Measurements from ENCODE around the gene SYT13. TPM values are rescaled to one million over a fixed set of nuclear protein-coding genes. Genes with fewer than 3 reads are reported as not detected.

The SYT13 gene
- total RNA-seq, 1 experiment from 2014 or later = 9.4 TPM

DNA sequence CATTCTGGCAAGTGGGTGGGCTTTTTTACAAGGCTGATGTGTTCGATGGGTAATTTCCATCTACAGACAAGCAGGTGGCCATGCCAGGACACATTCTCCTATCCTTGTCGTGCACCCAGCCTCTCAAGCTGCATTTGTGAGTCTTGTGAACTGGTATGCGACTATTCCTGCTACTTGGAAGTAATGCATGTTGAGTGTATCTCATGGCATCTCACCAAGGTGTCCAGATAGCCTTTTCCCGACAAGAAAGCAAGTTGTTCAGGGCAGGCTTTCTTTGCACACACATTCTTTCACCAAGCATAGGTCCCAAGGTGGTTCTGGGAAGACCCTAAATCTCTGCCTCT lies 18.8 kb upstream of the SYT13 start:
- no peak for DNase-seq
- Histone ChIP-seq H3K4me1 (no peaks in the 10 kb centered on the region), H3K27me3 (replicated peaks; ENCODE audit: control insufficient read depth, insufficient read depth, low read length) (no peaks in the 10 kb centered on the region), H3K36me3 (ENCODE audit: control insufficient read depth, insufficient read depth, low read length) (no peaks in the 10 kb centered on the region), H3K4me3 (ENCODE audit: low read depth, low read length) (no peak overlapping the region), H3K9me3 (no peaks in the 10 kb centered on the region)
- ChIA-PET CTCF (no interaction called here), POLR2A (no interaction called here)
- TF ChIP-seq, protein P1, sequence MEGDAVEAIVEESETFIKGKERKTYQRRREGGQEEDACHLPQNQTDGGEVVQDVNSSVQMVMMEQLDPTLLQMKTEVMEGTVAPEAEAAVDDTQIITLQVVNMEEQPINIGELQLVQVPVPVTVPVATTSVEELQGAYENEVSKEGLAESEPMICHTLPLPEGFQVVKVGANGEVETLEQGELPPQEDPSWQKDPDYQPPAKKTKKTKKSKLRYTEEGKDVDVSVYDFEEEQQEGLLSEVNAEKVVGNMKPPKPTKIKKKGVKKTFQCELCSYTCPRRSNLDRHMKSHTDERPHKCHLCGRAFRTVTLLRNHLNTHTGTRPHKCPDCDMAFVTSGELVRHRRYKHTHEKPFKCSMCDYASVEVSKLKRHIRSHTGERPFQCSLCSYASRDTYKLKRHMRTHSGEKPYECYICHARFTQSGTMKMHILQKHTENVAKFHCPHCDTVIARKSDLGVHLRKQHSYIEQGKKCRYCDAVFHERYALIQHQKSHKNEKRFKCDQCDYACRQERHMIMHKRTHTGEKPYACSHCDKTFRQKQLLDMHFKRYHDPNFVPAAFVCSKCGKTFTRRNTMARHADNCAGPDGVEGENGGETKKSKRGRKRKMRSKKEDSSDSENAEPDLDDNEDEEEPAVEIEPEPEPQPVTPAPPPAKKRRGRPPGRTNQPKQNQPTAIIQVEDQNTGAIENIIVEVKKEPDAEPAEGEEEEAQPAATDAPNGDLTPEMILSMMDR (IDR thresholded peaks at IDR 0.05; ENCODE audit: insufficient read depth in 1 of 2, low read depth in 1 of 2, low read length in 1 of 2, severe bottlenecking in 1 of 2, unreplicated experiment in 1 of 2) = no peak
- Mint-ChIP-seq H3K27ac (ENCODE audit: unreplicated experiment) (no peak overlapping the region), H3K4me1 (ENCODE audit: low read depth, unreplicated experiment) (no peaks in the 10 kb centered on the region), H3K9me3 (ENCODE audit: unreplicated experiment) (no peaks in the 10 kb centered on the region), H3K4me3 (ENCODE audit: unreplicated experiment) (no peak overlapping the region), H3K27me3 (ENCODE audit: insufficient read depth, unreplicated experiment) (peaks cover 14% of the 10 kb centered on the region), H3K36me3 (ENCODE audit: insufficient read depth, unreplicated experiment) (no peaks in the 10 kb centered on the region)
- intact Hi-C loops (cut with micrococcal nuclease; ENCODE audit: unreplicated experiment) = no loop called here
- no TSS peak for BruUV-seq (replicated peaks)

DNA sequence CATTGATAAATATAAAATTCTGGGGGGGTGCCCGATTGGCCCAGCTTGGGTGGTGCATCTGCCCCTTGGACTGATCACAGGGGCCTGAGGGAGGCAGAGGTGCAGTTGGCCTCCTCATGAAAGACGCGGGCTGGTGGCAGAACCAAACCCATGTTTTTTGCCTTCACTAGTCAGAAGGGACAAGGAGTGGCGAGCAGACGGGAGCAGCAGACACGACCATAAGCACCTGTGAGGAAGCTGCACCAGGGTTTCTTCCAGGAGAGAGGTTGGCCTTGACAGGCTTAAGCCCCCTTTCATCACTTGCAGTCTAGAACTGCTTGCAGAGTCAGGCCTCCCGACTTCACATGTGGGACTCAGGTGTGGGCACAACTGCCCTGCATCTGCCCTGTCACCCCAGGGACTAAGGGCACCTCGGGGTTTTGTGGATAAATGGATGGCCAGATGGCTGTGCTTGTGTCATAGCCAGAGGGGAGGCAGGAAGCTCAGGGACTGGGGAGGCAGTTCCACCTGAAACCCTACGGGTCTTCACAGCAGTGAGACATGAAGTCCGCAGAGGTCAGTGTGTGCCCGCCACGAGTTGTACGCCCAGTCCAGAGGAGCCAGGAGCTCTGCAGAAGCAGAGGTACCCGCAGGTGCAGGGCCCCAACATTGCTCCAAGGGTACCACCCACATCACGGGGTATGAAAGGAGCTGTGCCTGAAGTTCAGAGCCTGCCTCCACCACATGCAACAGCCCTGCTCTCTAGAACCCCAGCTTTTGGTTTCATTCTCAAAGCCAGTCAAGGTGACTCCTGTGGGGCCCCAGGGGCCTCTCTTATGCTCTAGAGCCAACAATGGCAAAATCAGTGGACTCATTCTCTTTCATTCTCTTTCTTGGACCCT lies 18.2 kb upstream of the SYT13 start:
- no peaks in the 10 kb centered on the region for H3K4me1 ChIP-seq
- H3K27me3 Mint-ChIP-seq (ENCODE audit: insufficient read depth, unreplicated experiment) = peaks cover 14% of the 10 kb centered on the region
- H3K4me3 ChIP-seq (ENCODE audit: low read depth, low read length) = no peak overlapping the region
- H3K9me3 Mint-ChIP-seq (ENCODE audit: unreplicated experiment) = no peaks in the 10 kb centered on the region
- H3K4me3 Mint-ChIP-seq (ENCODE audit: unreplicated experiment) = no peak overlapping the region
- H3K36me3 Mint-ChIP-seq (ENCODE audit: insufficient read depth, unreplicated experiment) = no peaks in the 10 kb centered on the region
- no peaks in the 10 kb centered on the region for H3K9me3 ChIP-seq
- intact Hi-C loops (cut with micrococcal nuclease; ENCODE audit: unreplicated experiment) = no loop called here
- no peak for DNase-seq
- H3K4me1 Mint-ChIP-seq (ENCODE audit: low read depth, unreplicated experiment) = no peaks in the 10 kb centered on the region
- no peaks in the 10 kb centered on the region for H3K36me3 ChIP-seq (ENCODE audit: control insufficient read depth, insufficient read depth, low read length)
- TF ChIP-seq, protein P1 (IDR thresholded peaks at IDR 0.05; ENCODE audit: insufficient read depth in 1 of 2, low read depth in 1 of 2, low read length in 1 of 2, severe bottlenecking in 1 of 2, unreplicated experiment in 1 of 2) = no peak
- POLR2A ChIA-PET = no interaction called here
- no peaks in the 10 kb centered on the region for H3K27me3 ChIP-seq (replicated peaks; ENCODE audit: control insufficient read depth, insufficient read depth, low read length)
- CTCF ChIA-PET = no interaction called here
- H3K27ac Mint-ChIP-seq (ENCODE audit: unreplicated experiment) = no peak overlapping the region
- no TSS peak for BruUV-seq (replicated peaks)

DNA sequence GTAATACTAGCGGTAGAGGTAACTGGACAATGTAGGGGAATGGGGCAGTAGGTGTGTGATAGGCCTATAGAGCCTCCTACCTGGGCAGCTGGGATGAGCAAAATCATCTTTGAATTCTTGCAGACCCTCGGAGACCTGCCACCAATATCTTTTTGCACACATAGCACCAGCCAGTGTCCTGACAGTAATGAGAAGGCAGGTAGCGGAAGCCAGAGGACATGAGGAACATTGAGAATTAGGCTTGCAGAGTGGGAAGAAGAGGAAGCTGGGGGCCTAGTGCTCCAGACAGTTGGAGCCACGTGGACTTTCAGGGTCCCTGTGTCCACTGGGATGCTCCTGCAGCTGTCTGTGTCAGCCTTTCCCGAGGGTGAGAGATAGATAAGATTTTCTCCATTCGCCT lies 17.2 kb upstream of the SYT13 start:
- H3K36me3 ChIP-seq (ENCODE audit: control insufficient read depth, insufficient read depth, low read length) = no peaks in the 10 kb centered on the region
- no peak for DNase-seq
- Mint-ChIP-seq H3K4me1 (ENCODE audit: low read depth, unreplicated experiment) (no peaks in the 10 kb centered on the region), H3K27ac (ENCODE audit: unreplicated experiment) (no peak overlapping the region), H3K9me3 (ENCODE audit: unreplicated experiment) (no peaks in the 10 kb centered on the region), H3K27me3 (ENCODE audit: insufficient read depth, unreplicated experiment) (peaks cover 14% of the 10 kb centered on the region), H3K4me3 (ENCODE audit: unreplicated experiment) (no peak overlapping the region), H3K36me3 (ENCODE audit: insufficient read depth, unreplicated experiment) (no peaks in the 10 kb centered on the region)
- H3K4me3 ChIP-seq (ENCODE audit: low read depth, low read length) = no peak overlapping the region
- no TSS peak for BruUV-seq (replicated peaks)
- no peaks in the 10 kb centered on the region for H3K4me1 ChIP-seq
- ChIA-PET CTCF (no interaction called here), POLR2A (no interaction called here)
- TF ChIP-seq, protein P1 (IDR thresholded peaks at IDR 0.05; ENCODE audit: insufficient read depth in 1 of 2, low read depth in 1 of 2, low read length in 1 of 2, severe bottlenecking in 1 of 2, unreplicated experiment in 1 of 2) = no peak
- no peaks in the 10 kb centered on the region for H3K27me3 ChIP-seq (replicated peaks; ENCODE audit: control insufficient read depth, insufficient read depth, low read length)
- no peaks in the 10 kb centered on the region for H3K9me3 ChIP-seq
- intact Hi-C loops (cut with micrococcal nuclease; ENCODE audit: unreplicated experiment) = no loop called here
